ENCODE data around the gene PSMA7.

The PSMA7 gene

DNA sequence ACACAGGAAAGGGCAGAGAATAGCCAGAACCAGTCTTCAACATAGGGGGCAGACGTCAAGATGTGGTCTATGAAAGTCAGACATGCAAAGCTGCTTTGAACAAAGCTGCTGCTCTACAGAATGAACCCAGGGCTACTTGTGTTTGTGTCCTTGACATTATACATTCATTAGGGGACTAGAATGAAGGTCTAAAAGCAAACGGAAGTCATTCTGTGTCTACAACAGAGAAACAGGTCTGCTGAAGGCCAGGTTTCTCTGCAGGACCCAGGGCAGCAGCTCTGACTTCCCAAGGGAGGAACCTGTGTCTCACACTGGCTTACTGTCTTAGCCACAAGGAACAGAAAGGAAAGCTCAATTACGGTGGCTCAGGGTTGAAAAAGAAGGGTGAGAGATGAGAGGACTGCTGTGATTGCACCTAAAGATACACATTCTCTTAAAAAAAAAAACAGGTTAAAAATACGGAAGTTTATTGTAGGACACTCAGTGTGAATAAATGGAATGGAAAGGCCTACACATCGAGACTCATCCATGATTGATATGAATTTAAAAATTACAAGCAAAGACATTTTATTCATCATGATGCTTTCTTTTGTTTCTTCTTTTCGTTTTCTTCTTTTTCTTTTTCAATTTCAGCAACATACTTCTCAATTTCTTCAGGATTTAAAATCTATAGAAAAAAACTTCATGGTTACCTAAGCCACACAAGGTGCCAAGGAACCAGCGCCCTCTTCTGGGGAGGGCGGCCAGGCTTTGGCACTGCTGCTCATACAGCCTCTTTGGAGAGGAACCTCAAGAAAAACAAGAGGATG, 6.7 kb downstream of the PSMA7 start:
- peak; percentile 78 for DNase-seq (ENCODE audit: low spot score)

DNA sequence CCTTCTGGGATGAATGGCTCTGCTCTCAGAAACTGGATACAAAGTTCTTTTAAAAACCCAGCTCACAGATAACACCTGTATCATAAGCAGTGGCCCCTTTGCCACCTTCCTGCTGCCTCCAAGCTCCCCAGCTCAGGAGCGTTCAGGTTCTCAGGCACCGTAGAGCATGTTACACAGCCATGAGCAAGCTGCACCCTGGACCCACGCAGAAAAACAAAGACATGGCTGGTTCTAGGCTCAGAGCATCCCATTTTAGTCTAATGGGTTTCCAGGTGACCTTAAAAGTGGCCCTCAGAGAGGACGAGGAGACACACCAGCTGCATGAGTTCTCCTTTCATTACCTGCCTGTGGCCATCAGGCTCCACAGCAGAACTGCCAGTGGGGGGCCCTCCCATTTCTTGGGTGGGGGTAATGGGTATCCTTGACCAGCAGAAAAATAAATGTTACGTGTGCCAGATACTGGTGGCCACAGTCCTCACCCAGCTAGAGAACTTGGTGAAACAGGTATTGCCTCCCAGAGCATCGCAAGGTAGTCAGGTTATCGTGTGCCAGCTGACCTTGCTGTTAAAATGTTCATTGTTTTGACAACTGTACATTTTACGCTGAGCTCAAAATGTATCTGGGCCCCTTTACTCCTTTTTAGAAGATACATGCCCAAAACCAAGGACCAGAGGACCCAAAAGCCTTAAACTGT, 7.5 kb downstream of the PSMA7 start:
- no peak for DNase-seq (ENCODE audit: low spot score)

DNA sequence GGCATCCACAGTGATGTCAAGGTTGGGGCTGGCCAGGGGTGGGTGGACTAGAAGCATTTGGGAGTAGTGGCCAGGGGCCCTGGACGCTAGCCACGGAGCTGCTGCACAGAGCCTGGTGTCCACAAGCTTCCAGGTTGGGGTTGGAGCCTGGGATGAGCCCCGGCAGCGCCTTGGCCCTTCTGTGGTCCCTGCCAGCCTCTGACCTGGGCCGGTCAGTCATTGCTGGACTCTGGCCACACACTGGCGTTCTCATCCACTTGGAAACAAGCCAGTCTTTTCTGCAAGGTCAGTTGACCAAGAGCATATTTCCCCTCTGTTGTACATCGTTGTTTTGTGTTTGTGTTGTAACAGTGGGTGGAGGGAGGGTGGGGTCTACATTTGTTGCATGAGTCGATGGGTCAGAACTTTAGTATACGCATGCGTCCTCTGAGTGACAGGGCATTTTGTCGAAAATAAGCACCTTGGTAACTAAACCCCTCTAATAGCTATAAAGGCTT, 8.4 kb downstream of the PSMA7 start:
- no peak for DNase-seq (ENCODE audit: low spot score)

DNA sequence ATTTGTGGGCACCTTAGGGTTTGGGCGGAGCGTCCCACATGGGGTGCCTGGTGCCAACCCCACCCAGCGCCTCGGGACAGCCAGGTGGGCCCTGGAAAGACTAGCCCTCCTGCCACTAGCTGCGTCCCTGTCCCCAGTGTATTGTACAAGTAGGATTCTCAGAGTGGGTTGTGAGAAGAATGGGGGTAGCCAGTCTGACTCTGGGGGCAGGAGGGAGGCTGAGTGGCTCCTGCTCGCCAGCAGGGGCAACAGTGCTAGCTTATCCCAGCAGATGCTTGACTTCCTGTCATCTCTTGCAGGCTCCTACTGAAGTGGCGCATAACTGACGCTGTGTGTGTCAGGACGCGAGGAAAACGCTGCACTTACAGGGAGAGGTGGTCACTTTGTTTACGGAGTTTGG, 9.3 kb downstream of the PSMA7 start:
- peak; percentile 59 for DNase-seq (ENCODE audit: low spot score)

DNA sequence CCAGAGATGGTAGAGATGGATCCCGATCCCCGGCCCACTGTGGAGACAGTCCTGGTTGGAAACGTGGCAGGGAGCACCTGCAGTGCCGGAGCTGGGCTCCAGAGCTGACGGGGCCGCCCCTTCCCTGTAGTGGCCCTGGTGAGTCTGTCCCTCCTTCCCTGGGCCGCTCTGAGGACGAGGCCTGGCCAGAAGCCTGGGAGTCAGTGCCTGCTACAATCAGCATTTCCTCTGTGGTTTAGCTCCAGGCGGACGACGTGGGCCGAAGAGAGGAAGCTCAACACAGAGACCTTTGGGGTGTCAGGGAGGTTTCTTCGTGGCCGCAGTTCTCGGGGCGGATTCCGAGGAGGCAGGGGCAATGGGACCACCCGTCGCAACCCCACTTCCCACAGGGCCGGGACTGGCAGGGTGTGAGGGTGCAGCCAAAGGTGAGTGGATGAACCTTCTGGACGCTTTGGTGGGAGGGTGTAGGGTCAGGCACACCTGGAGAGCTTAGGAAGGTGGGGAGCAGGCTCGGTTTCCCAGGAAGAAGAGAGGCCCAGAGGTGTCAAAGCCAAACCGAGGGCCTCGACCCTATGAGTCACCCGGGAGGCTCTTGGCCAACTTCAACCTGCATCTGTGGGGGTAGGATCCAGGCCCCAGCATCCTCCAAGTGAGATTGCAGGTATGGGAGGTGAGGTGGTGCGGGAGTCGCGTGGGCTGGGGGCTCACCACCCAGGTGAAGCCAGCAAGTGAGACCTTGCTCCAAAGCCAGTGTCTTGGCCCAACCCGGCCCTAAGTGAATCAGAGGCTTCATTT, 9.9 kb downstream of the PSMA7 start:
- DNase-seq (ENCODE audit: low spot score): no peak

DNA sequence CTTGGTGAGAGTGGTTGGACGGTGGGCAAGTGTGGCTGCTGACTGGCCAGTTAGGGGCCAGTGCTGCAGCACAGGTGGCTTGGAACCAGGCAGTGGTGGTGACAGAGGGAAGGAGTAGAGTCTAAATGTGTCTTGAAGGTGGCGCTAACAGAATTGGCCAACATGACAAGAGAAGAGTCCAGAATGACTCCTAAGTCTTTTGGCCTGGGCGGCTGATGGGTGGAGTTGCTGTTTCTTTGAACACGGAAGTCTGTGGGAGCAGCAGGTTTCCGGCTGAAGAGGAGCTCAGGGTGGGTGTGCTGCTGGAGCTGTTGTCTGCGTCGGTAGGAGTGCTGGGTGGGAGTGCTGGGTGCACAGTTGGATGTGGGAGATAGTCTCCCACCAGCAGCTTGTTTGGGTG, 10.8 kb downstream of the PSMA7 start:
- no peak for DNase-seq (ENCODE audit: low spot score)

DNA sequence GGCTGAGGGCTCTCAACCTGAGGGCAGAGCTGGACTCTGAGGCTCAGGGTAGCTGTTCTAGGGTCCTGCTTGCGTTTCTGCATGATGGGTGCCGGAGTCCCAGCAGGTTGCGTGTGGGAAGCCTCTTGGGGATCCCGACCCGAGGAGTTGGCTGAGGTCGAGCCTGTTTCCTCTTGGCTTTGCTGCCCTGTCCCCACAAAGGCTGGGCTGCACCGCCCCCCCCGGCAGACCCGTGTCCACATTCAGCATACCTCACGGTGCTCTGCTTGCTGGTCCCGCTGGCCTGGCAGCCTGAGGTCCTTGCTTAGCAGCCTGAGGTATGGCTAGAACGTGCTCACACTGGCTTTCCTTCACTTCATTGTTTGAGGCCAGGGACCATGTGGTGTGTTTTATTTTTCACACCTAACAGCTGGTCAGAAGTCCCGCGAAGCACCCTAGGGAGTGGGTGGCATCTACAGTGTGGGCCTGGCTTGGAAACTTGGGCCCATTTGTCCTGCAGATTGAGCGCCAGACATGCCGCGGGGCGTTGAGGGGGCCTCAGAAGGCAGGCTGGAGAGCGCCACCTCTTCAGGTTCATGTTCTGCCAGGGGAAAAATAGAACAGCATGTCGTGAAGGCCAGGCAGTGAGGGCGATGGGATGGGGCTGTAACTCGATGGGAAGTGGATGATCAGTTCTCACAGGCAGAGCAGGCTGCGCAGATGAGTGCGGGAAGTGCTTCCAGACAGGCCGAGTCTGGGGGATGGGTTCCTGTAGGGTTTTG, 11.5 kb downstream of the PSMA7 start:
- DNase-seq (ENCODE audit: low spot score): no peak

DNA sequence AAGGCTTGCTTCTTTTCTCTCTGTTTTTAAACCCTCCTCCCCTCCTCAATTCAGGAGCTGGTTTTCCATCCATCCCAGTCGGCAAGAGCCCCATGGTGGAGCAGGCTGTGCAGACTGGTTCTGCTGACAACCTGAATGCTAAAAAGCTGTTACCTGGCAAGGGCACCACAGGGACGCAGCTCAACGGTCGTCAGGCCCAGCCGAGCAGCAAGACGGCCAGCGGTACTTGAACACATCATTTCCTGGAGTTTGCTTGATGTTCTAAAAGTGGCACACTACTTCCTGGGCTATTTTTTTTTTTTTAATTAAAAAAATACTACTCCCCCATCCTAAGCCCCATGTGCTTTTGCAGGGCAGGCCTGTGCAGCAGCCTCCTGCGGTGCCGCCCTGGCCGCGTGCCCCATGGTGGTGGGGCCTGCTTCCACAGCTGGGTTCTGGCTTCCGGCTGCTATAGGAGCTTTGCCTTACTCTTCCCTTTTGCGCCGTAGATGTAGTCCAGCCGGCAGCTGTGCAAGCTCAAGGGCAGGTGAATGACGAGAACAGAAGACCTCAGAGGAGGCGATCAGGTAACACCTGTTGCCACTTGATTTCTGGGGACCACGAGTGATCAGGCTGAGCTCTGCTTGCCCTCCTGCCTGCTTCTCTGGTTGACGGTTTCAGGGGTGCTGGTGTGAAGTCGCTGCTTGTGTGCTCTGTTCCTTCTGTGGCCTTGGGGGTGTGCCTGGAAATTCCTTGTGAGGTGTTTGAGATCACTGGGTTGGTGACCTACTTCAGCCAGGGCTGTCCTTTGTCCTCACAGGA, 13.3 kb downstream of the PSMA7 start:
- DNase-seq (ENCODE audit: low spot score): no peak

DNA sequence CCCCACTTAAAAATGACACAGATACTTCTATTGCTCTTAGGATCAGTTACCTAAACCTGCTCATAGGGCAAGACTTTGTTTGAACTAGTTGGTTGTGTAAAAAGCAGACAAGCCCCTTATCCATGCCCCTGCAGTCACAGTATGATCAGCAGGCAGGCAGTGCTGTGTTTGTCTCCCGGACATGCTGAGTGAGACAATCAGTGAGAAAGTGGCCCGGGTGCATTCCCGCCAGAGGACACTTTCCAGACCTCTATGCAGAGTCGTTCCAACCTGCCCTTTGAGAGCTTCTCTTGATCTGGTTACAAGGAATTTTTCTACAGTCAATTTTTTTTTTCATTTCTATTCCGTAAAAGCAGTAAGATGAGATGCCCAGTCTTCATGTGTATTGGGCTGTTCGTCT, 14.7 kb downstream of the PSMA7 start:
- no peak for DNase-seq (ENCODE audit: low spot score)

DNA sequence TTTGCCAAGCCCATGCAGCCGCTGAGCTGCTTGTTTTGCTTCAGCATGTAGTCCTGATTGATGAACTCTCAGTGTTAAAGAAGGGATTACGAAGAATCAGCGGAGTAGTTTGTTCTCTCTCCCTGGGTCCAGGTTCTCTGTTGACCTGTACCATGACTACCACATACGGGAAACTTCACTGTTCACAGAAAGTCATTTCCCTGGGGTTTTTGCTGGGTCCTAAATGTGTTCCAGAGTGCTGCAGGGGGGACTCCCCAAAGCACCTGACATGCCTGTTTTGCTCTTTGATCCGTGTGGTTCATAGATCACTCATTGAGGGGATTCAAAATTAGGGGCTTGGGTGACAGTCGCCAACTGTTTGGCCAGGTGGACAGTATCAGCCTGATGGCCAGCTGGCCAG, 15.4 kb downstream of the PSMA7 start:
- no peak for DNase-seq (ENCODE audit: low spot score)

DNA sequence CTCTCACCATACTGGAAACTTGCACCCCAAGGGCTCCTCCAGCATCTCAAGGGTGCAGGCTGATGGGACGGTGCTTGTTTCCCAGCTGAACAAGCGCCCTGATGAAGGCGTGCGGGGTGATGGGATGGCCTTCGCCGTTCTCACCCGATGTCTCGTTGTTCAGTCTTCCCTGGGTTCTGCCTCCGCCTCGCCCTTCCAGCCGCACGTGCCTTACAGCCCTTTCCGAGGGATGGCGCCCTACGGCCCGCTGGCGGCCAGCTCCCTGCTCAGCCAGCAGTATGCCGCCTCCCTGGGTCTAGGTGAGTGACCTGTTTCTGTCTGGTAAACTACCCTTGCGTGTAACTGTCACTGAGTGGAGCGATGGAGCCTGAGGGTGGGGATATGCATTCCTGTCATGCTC, 17.1 kb downstream of the PSMA7 start:
- no peak for DNase-seq (ENCODE audit: low spot score)

DNA sequence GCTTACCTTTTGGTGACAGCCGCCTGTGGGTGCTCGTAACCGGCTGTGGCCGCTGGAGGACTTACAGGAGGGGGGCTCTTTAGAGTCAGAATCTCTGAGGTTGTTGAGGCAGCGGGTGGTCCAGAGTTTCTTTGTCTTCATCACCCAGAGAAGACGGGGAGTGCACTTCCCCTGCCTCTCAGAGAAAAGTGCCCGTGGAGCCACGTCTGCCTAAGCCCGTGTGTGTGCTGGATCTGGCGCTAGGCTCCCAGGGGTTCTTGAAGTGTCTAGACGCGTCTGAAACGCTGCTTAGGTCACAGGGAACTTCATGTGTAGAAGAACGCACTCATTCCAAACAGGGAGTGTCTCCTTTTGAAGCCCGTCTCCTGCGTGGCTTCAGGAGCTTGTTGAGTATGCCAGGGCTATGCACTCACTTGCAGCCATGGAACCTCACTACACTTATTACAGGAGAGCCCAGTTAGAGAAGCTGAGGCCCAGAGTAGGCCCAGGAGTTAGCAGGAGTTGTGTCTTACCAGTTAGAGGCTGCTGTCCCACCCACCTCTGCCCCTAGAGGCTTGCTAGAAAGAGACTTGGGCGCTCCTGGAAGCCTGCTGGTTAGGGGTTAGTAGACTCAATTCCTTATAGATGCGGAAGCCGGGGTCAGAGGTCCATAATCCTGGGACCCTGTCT, 19.6 kb downstream of the PSMA7 start:
- no peak for DNase-seq (ENCODE audit: low spot score)

DNA sequence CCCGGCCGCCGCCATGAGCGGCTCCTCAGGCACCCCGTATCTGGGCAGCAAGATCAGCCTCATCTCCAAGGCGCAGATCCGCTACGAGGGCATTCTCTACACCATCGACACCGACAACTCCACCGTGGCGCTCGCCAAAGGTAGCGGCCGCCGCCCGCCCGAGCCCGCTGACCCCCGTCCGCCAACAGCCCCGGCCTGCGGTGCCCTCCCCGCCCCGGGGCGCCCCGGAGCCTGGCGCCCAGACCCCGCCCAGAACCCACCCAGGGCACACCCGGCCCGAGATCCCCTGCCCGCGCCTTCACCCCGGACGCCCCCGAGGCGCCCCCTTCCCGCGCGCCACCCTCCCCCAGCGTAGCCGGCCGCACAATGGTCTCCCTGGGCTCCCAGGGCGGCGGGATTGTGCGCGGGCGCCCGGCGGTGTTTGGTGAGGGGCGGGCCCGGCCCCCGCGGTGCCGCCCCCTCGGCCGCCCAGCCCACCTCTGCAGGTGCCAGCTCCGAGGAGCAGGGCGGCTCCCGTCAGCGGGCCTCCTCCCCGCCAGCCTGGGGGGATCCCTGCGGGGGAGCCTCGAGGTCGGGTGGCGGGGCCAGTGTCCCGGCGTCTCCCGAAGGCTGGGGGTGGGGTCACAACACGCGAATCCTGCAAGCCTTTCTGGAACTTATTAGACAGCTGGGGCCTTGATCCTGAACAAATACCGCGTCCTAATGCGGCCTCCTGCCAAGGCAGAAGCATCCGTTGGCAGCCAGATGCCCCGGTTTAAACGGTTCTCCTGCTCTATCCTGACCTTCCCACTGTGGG, 20.3 kb downstream of the PSMA7 start:
- peak; percentile 82 for DNase-seq (ENCODE audit: low spot score)

DNA sequence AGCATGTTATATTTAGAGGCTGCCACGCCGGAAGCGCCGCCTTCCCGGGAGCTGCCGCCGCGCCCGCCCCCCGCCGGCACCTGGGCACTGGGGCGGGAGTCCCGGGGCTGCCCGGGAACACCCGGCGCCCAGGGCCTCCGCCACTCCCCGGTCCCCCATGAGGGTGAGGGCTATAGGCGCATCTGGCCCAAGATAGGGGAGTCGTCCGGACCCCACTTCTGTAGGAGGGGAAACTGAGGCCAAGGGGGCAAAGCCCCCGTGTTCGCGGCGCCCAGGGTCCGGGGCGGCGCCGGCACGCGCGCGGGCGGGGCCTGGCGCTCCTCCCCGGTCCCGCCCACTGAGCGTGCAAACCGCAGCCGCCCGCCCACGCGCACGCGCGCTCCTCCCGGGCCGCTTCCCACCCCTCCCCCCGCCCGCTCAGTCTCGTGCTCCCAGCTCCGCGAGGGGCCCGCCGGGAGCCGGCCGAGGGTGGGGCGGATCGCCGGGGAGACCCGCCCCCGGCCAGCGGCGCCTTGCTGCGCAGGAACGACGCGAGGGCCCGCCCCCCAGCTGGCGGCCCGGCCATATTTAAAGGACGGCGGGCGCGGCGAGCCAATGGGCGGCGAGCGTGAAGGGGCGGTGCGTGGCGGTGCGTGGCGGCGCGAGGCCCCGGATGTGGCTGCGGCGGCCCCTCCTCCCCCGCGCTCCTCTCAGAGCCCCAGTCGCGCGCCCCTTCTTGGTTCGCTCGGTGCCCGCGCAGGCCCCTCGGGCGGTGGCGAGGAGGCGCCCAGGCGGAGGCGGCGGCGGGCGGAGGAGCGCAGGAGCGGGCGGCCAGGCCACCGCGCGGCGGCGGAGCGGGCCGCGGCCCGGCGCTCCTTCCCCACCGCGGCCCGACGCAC, 21.2 kb downstream of the PSMA7 start, which contains the start of gene LSM14B:
Gene LSM14B (plus strand): TSS at position 700 of the 878 bp plus-strand sequence. CDS start 192 bp downstream, outside the sequence.
- peak; percentile 99 for DNase-seq (ENCODE audit: low spot score)

DNA sequence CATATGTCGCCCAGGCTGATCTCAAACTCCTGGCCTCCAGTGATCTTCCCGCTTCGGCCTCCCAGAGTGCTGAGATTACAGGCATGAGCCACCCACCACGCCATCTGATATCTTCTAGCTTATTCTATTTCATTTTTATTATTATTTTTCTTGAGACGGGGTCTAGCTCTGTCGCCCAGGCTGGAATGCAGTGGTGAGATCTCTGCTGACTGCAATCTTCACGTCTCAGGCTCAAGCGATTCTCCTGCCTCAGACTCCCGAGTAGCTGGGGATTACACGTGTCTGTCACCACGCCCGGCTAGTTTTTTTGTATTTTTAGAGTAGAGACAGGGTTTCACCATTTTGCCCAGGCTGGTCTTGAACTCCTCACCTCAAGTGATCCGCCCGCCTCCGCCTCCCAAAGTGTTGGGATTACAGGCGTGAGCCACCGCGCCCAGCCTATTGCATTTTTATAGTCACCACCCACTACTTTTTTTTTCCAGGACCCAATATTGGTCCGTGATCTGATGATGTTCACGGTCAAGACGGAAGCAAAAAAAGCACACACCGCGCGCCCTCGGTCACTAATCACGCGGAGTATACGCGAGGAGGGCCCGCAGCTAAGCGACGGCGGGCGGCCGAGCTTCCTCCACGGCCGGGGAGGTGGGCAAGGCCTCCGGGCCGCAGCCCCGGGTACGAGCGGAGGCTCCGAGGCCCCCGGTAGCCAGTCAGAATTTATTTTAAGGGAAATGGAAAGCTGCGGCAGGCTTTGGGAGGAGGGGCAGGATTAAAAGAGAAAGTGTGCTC, 22.0 kb downstream of the PSMA7 start:
- no peak for DNase-seq (ENCODE audit: low spot score)

DNA sequence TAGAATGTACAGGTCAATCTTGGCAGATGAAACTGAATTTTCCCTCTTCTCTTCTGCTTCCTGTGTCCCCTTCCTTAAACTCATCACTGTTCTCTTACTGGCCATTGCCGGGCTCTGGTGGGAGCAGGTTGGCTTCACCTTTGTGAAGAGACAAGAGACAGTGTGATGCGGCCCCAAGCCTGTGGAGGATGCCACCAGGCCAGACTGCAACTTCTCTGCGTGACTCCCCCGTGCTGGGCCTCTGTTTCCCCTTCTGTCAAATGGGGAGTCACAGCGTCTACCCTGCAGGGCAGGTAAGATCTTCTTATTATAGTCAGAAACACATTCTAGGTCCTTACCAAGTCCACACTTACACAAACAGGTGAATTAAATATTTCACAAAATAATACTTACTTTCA, 22.8 kb downstream of the PSMA7 start:
- DNase-seq (ENCODE audit: low spot score): no peak

DNA sequence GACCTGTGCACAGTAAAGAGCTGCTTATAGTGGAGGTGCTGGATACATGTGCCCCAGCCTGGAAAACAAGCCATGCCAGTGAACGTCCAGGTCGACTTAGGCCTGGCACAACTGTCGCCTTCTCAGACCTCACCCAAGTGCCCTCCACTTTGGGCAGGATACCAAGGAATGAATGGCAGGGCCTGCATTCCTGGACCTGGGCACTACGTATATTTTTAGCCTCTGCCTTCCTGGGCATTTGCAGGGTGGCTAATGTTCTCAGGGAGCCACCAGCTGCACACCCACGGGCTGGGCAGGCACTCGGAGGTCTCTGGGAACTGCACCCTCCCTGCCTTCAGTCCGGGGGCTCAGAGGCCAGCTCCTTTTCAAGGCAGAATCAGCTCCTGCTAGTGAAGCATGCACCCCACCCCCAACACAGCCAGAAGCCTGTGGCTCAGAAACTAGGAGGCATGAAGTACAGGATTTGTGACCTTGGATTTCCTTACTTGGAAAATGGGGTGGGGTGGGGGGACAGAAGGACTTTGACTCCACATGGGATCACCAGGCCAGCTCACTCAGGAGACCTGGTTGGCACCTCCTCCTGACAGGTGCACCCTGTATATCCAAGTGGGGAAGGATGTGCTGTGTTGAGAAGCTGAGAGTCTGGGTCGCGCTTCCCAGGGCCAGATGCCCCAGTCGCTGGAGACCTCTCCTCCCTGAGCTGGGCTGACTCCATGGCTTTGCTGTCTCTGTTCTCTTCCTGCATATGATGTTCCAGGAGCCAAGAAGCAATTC, 23.4 kb downstream of the PSMA7 start:
- no peak for DNase-seq (ENCODE audit: low spot score)
